B cell (primary cell): ENCODE data around the gene ASPSCR1. TPM values are rescaled to one million over a fixed set of nuclear protein-coding genes. Genes with fewer than 3 reads are reported as not detected.

Experiments
- ATAC-seq: fragments of 200-7000 bp; cut with Tn5 transposase; one replicate; pipeline ENCODE4 v1.10.0; 2021; ENCODE audit warnings: low read depth, mild to moderate bottlenecking, moderate number of reproducible peaks, moderate library complexity
- CTCF ChIA-PET: fragments of 350-600 bp; sonication (Branson Sonifier 250); formaldehyde crosslinking; loops from one replicate; lab custom pipeline; 2021; ENCODE audit warnings: antibody characterized with exemption, inconsistent platforms; lab: Charles Lee
- POLR2A ChIA-PET: fragments of 350-600 bp; sonication (Branson Sonifier 250); formaldehyde crosslinking; loops from one replicate; lab custom pipeline; 2021; ENCODE audit warnings: antibody characterized with exemption; lab: Charles Lee
- DNase-seq: peaks from one replicate; pipeline ENCODE4 v3.0.0; 2013
- H2AFZ ChIP-seq: 2 replicates; pipeline ENCODE4 v1.6.1; 2012; ENCODE audit warnings: mild to moderate bottlenecking, low read depth, low read length; ENCODE audit not compliant: insufficient read depth, poor library complexity, severe bottlenecking
- H3K27ac ChIP-seq, 2 donors: 1 replicate in 1 of 2; 2 replicates in 1 of 2; pipeline ENCODE4 v1.5.1; 2012 to 2013; ENCODE audit warnings: low read length in 2 of 2, mild to moderate bottlenecking in 2 of 2, moderate library complexity in 1 of 2
- H3K27me3 ChIP-seq, 4 experiments: fragments of 200-600 bp in 1 of 4; sonication (generic) in 1 of 4; replicated peaks in 1 of 4; 1 replicate in 2 of 4; 2 replicates in 2 of 4; pipeline versions ENCODE4 v1.6.1 to v1.7.0; 2013 to 2016; ENCODE audit warnings: low read length in 3 of 4, mild to moderate bottlenecking in 2 of 4, mixed read lengths in 1 of 4, moderate library complexity in 1 of 4; ENCODE audit not compliant: insufficient read depth in 4 of 4, control insufficient read depth in 3 of 4; ENCODE audit errors: control extremely low read depth in 1 of 4
- H3K36me3 ChIP-seq, 2 experiments: replicated peaks in 1 of 2; 1 replicate in 1 of 2; 2 replicates in 1 of 2; pipeline versions ENCODE4 v1.6.1 to v1.7.1; 2013; ENCODE audit warnings: low read length in 1 of 2; ENCODE audit not compliant: insufficient read depth in 2 of 2, control insufficient read depth in 1 of 2; ENCODE audit errors: control extremely low read depth in 1 of 2, extremely low read depth in 1 of 2
- H3K4me1 ChIP-seq, 2 donors: fragments of 200-600 bp in 1 of 2; sonication (generic) in 1 of 2; 1 replicate in 1 of 2; 2 replicates in 1 of 2; pipeline versions ENCODE4 v1.5.1 to v1.6.1; 2013 to 2017; ENCODE audit warnings: low read length in 2 of 2; ENCODE audit not compliant: control insufficient read depth in 2 of 2, insufficient read depth in 2 of 2
- H3K4me2 ChIP-seq: replicated peaks from 2 replicates; pipeline ENCODE3; 2012; ENCODE audit warnings: mild to moderate bottlenecking, low read depth, low read length; ENCODE audit not compliant: poor library complexity, severe bottlenecking
- H3K4me3 ChIP-seq, 5 experiments: fragments of 200-600 bp in 1 of 5; sonication (generic) in 1 of 5; 1 replicate in 3 of 5; 2 replicates in 2 of 5; pipeline versions ENCODE4 v1.5.1 to v1.7.0; 2011 to 2016; ENCODE audit warnings: low read length in 4 of 5, mild to moderate bottlenecking in 4 of 5, low read depth in 2 of 5, control low read depth in 1 of 5, moderate library complexity in 1 of 5; ENCODE audit not compliant: insufficient read depth in 1 of 5; ENCODE audit errors: control extremely low read depth in 1 of 5, extremely low read depth in 1 of 5
- H3K79me2 ChIP-seq: fragments of 200-600 bp; sonication (generic); one replicate; pipeline ENCODE4 v1.6.0; 2016; ENCODE audit warnings: low read length; ENCODE audit not compliant: control insufficient read depth, insufficient read depth
- H3K9ac ChIP-seq: fragments of 200-600 bp; sonication (generic); 2 replicates; pipeline ENCODE4 v1.6.1; 2017; ENCODE audit warnings: mild to moderate bottlenecking, low read length, moderate library complexity
- H3K9me3 ChIP-seq, 3 donors: one replicate each; pipeline versions ENCODE4 v1.6.1 to v1.7.1; 2013; ENCODE audit warnings: low read length in 2 of 3; ENCODE audit not compliant: control insufficient read depth in 2 of 3, insufficient read depth in 1 of 3; ENCODE audit errors: control extremely low read depth in 1 of 3
- H4K20me1 ChIP-seq: 2 replicates; pipeline ENCODE4 v1.6.0; 2012; ENCODE audit warnings: mild to moderate bottlenecking, low read length; ENCODE audit not compliant: insufficient read depth, control insufficient read depth, poor library complexity, severe bottlenecking
- H3K27ac Mint-ChIP-seq: one replicate; pipeline ENCODE4 v1.8.0; 2021; ENCODE audit warnings: mixed read lengths
- H3K27me3 Mint-ChIP-seq: one replicate; pipeline ENCODE4 v1.8.0; 2021; ENCODE audit warnings: mixed read lengths
- H3K4me1 Mint-ChIP-seq: one replicate; pipeline ENCODE4 v1.8.0; 2021; ENCODE audit warnings: mixed read lengths
- H3K4me3 Mint-ChIP-seq: one replicate; pipeline ENCODE4 v1.8.0; 2021; ENCODE audit warnings: mixed read lengths
- H3K9me3 Mint-ChIP-seq: one replicate; pipeline ENCODE4 v1.8.0; 2022; ENCODE audit warnings: mixed read lengths; ENCODE audit not compliant: insufficient read depth
- CTCF ChIP-seq: fragments of 200-600 bp; IDR thresholded peaks from one replicate; pipeline ENCODE4 v1.8.0; 2022; ENCODE audit warnings: antibody characterized with exemption, mild to moderate bottlenecking
- EZH2 ChIP-seq: IDR thresholded peaks from 2 replicates; pipeline ENCODE4 v1.6.1; 2012; ENCODE audit warnings: borderline replicate concordance, low read depth, mild to moderate bottlenecking, moderate library complexity, low read length; ENCODE audit not compliant: insufficient read depth, poor library complexity, severe bottlenecking
- WGBS: methylation state at CpG from one replicate; pipeline ENCODE4 v1.1.5; 2013; ENCODE audit warnings: missing lambda C conversion rate; ENCODE audit not compliant: insufficient coverage; 5-methylcytosine and 5-hydroxymethylcytosine counted together
- intact Hi-C: fragments of 100-400 bp; cut with micrococcal nuclease; formaldehyde crosslinking; loops from one replicate; pipeline ENCODE4 v1.10.0; 2022
- polyA plus RNA-seq: library from polyadenylated mRNA; depleted of rRNA; stranded (reverse); fragments of >200 nt; gene quantifications from 2 replicates; pipeline ENCODE4 v1.2.3, GENCODE V29; 2012
- total RNA-seq, 2 donors: library from RNA; stranded (reverse); fragments of 120-200 nt in 1 of 2; gene quantifications; 1 replicate in 1 of 2; 2 replicates in 1 of 2; pipeline versions ENCODE4 v1.2.3 to v1.2.4, GENCODE V29; 2013 to 2022

ASPSCR1 gene
- total and polyA plus RNA-seq, 2 donors (not counting 1 experiment from before 2014, with no cell fraction given) = 34.0 to 46.7 TPM

- Histone ChIP-seq H3K4me1 (peaks cover 22 to 25% of the 10 kb centered on the region in 2 donors), H3K36me3 (no peaks in the 10 kb centered on the region), H3K4me3 (peak overlapping the region; percentile 34 to 76 (median 72)), H3K27me3 (peaks cover 0 to 9% (median 3%) of the 10 kb centered on the region in 4 experiments), H3K4me2 (peak overlapping the region; percentile 100), H3K9ac (peak overlapping the region; percentile 72), H3K79me2 (peaks cover 14% of the 10 kb centered on the region), H2AFZ (peak overlapping the region; percentile 73), H3K9me3 (peaks cover 0 to 2% (median 0%) of the 10 kb centered on the region in 3 donors), H3K27ac (peak overlapping the region; percentile 44 to 84), H4K20me1 (peaks cover 25% of the 10 kb centered on the region)
- ChIA-PET POLR2A (no interaction called here), CTCF (no interaction called here)
- no peak overlapping the region for H3K27ac Mint-ChIP-seq
- no peaks in the 10 kb centered on the region for H3K9me3 Mint-ChIP-seq
- TF ChIP-seq CTCF (no peak), EZH2 (no peak)
- H3K4me3 Mint-ChIP-seq = peak overlapping the region; percentile 90
- DNase-seq (no peak), ATAC-seq (no peak)
- no peaks in the 10 kb centered on the region for H3K27me3 Mint-ChIP-seq
- intact Hi-C loops = loop anchor here (1.0 to 10.0 kb wide), 6 partner anchors 13 to 518 kb away; partner anchors contain the start of genes ASPSCR1, FASN, GPS1 and LRRC45
- 54% methylated on average over 23 of the region's 23 CpGs for WGBS
- H3K4me1 Mint-ChIP-seq = peaks cover 24% of the 10 kb centered on the region
Observed at GRCh38 chr17:82036634-82037091, 59.2 kb downstream of the ASPSCR1 start.
